GM18861 (cell line): ENCODE measurements around the gene REPS2.
A peak's percentile ranks its signal among the peaks of the same experiment; 100 is the strongest.

Experiments used
- ATAC-seq: cut with Tn5 transposase; IDR thresholded peaks from one replicate; pipeline ENCODE4 v1.9.1; 2021; ENCODE audit not compliant: unreplicated experiment

The REPS2 gene

GRCh38 chrX:17077361-17077760, 130.9 kb downstream of the REPS2 start:
- ATAC-seq = no peak

- no peak for ATAC-seq
These were observed 131.7 kb downstream of the REPS2 start for GRCh38 chrX:17078031-17078720.

- ATAC-seq = no peak
These were observed 135.1 kb downstream of the REPS2 start for GRCh38 chrX:17081511-17081910.

GRCh38 chrX:17081968-17082367, 135.5 kb downstream of the REPS2 start:
- ATAC-seq = no peak

GRCh38 chrX:17082831-17083230, 136.4 kb downstream of the REPS2 start:
- ATAC-seq = no peak

DNA sequence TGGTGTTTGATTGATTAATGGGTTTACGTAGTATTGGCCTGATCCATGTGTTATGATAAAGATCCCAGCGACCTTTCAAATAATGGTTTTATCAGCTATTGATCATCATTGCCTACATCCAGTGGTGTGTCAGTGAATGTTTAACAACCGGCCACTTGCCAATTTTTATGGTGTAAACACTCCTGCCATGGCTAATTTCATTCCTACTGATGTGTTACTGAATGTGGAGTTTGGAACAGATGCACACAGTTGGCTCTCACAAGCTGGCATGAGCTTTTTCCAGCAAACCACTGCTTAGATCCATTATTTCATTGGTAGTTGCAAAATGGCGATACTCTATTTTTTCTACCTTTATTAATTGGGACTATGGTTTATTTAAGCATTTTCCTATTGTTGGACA, 139.9 kb downstream of the REPS2 start:
- ATAC-seq = no peak

- no peak for ATAC-seq
These were observed 148.7 kb downstream of the REPS2 start for GRCh38 chrX:17095161-17095560.

DNA sequence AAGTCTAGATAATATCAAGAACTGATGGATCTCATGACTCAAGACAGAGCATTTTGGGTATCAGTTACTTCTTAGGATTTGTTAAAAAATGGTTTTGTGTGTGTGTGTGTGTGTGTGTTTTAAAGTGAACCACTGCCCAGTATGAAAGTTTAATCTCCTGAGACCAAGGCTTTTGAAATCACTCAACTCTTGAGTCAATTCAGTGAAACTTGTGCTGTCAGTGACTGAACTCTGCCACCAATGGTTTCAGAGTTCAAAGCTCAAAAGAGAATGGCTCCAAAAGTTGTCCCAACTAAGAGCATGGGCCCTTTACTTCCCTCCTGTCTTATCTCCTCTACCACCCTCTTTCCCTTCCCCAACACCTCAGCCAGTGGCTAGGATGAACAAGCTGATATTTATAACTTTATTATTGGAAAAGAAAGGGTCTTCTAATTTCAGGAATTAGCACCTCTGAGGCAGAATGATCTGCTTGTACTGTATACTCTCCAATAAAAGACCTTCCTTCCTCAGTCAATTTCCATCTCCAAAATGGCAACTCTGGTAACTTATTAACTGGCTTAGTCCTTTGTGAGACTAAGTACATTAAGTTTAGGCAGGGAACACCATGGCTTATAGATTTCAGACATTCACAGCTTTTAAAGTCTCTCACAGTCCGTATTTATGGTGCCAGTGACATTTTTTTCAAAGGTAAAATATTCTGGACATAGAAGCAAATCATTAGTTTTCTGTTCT, 152.2 kb downstream of the REPS2 start:
- peak; percentile 74 for ATAC-seq

DNA sequence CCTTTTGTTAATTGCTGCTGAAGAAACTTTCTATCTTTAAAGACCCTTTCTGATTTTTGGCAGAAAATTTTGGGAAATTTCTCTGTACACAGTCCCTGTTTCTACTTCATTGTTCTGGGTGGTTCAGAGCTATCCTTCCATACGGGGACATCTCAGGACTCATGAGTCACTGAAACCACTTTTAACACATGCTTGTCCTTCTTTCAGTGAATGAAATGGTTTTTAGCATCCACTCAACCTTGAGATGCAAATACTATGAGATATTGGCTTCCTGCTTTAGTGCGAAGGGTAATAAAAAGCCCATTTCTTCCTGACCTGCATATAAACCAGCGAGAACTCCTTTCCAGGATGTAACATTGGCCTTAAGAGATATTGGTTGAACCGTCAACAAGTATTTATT, 158.0 kb downstream of the REPS2 start:
- ATAC-seq = peak; percentile 82

GRCh38 chrX:17120816-17121215, 174.4 kb downstream of the REPS2 start:
- no peak for ATAC-seq

DNA sequence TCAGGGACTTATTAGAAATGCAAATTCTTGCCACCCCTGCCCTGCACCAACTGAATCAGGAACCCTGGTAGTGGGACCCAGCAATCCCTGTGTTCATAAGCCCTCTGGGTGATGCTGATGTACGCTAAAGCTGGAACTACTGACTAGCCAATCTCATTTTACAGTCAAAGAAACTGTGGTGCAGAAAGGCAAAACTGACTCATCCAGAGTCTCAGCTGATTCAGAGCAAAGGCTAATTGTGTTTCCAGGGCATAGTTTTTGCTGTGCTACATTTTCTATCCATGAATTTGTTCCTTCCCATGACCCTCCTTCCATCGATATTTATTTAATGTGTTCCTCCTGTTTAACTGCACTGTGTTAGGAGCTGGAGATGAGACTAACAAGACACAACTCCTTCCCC, 207.5 kb downstream of the REPS2 start:
- ATAC-seq = no peak

DNA sequence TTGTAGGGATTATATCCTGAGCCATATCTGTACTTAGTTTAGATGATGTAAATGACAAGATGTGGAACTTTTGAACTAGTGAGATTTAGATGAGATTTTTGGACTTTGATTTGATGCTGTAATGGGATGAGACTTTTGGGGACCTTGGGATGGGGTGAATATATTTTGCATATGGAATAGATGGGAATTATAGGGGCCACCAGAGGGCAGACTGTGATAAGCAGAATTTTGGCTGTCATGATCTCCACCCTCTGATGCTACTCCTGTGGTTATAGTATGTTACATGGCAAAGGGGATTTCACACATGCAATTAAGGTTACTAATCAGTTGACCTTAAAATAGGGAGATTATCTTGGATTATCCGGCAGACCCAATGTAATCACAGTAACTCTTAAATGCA, 214.5 kb downstream of the REPS2 start:
- ATAC-seq = no peak

GRCh38 chrX:17161991-17162390, 215.5 kb downstream of the REPS2 start:
- no peak for ATAC-seq

- no peak for ATAC-seq
These were observed 217.6 kb downstream of the REPS2 start for GRCh38 chrX:17164079-17164478.

DNA sequence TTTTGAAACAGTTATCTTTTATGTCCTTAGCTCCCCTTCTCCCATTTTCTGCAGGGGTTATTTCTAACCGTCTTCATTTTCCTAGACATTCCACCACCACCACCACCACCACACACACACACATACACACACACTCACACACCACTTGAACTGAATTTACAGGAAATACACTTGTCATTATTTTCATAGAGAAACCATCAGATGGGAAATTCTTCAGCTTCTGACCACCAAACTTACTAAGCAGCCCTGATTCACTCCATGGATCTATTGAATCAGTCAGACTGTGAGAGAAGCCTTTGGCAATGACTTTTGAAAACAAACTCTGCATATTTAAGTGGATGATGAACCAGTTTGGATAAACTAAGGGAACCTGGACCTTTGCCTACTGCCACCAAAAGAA, 218.5 kb downstream of the REPS2 start:
- no peak for ATAC-seq

DNA sequence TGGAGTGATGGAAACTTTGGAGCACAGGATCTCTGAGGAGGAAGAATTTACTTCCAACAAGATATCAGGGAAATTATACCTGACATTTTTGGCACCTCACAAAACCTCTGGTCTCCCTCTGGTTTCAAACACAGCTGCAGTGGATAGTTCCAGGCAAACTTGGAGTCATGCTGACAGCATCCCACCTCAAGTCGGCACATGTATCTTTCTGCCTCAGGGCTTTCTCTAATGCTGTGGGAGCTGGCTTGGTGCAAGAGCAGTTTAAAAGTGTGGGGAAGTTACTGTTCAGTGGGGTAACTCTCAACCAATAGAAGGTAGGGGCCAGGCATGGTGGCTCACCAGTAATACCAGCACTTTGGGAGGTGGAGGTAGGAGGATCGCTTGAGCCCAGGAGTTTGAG, 221.5 kb downstream of the REPS2 start:
- ATAC-seq = no peak

- ATAC-seq = no peak
These were observed 224.5 kb downstream of the REPS2 start for GRCh38 chrX:17170973-17171372.

DNA sequence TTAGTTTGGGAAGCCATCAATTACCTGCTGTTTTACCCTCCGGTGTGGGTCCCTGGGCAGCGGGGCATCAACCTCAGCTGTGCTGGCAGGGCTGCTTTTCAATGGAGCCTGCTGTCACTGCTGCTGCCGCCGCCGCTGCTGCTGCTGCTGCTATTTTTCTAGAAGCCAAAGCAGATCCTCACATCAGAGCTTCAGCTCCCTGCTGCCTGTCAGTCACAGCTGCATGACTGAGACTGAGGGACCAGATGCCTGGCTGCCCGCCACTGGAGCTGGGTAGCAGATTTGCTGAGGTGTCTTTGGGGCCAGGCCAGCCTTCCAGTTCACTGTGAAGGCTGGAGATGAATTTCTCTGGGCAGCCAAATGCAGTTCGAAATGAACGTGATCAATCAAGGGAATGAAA, 228.2 kb downstream of the REPS2 start:
- ATAC-seq = no peak

GRCh38 chrX:17182317-17182716, 235.9 kb downstream of the REPS2 start:
- ATAC-seq = no peak

- ATAC-seq = no peak
These were observed 237.1 kb downstream of the REPS2 start for GRCh38 chrX:17183566-17183965.

DNA sequence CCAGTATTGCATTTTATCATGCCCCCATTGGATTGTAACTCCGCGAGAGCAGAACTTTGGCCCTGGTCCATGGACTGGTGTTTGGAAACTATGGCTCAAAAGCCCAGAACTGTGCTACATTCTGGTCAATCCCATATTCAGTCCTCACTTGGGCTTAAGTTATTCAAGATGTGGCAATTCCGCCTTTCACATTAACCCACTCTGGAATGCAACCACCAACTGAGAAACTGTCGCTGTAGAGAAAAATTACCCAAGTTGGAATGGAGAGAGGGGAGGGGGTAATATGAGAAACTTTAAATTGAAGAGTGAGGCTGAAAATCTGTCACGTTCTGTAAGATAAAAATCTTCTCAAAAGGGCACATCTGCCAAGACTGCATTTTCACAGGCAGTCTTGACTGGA, 239.0 kb downstream of the REPS2 start:
- ATAC-seq = no peak

- no peak for ATAC-seq
These were observed 240.8 kb downstream of the REPS2 start for GRCh38 chrX:17187136-17187756.
